ENCODE data around the gene SMC6. TPM values are rescaled to one million over a fixed set of nuclear protein-coding genes. Genes with fewer than 3 reads are reported as not detected.

The SMC6 gene
- total RNA-seq: 29.5 TPM

DNA sequence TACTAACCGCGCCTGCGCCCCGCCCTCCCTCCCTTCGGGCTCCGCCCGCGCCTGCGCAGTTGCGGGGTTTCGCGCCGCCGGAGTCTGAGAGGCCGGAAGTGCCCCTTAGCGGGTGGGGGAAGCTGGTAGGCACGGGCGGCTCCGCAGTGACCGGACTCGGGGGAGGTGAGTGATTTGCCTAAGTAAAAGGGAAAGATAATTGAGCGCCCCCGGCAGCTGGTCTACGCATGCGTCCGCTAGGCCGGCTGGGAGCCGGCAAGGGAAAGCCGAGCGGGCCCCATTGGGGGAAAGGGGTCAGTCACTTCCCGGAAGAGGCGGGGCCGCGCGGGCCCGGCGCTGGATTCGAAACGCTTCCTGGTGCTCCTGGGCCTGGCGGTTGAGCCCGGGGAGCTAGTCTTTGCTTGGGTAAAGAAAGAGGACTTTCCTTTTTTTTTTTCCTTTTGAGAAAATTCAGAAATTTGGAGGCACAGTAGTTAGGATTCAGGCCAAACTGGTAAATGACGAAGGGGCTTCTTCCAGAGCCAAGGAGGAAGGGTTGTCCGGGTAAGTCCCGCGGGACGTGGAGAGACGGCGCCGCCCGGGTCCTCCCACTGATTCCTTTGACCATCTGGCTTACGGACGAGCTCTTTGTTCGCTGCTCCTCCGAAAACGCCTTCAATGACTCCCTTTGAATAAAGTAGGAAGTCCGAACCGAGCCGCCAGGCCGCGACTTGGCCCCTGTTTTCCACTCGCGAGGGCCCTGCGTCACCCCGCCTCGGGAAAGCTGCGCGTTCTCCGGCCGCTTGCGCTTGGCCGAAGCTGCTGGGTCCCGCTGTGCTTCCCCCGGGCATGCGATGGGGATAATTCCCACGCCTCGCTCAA, at the start of gene SMC6, which contains the start of gene GEN1:
Gene SMC6 (minus strand): TSS at position 8 of the 861 bp plus-strand sequence. CDS start 7,864 bp downstream, outside the sequence.
Gene GEN1 (plus strand): TSS at position 336 of the 861 bp plus-strand sequence. CDS start 5,806 bp downstream, outside the sequence.
- peak; percentile 83 for DNase-seq

- no peak for DNase-seq
Observed at GRCh38 chr2:17800693-17801458, 47.3 kb upstream of the SMC6 start.

- DNase-seq: no peak
Observed at GRCh38 chr2:17800219-17800618, 46.6 kb upstream of the SMC6 start.

DNA sequence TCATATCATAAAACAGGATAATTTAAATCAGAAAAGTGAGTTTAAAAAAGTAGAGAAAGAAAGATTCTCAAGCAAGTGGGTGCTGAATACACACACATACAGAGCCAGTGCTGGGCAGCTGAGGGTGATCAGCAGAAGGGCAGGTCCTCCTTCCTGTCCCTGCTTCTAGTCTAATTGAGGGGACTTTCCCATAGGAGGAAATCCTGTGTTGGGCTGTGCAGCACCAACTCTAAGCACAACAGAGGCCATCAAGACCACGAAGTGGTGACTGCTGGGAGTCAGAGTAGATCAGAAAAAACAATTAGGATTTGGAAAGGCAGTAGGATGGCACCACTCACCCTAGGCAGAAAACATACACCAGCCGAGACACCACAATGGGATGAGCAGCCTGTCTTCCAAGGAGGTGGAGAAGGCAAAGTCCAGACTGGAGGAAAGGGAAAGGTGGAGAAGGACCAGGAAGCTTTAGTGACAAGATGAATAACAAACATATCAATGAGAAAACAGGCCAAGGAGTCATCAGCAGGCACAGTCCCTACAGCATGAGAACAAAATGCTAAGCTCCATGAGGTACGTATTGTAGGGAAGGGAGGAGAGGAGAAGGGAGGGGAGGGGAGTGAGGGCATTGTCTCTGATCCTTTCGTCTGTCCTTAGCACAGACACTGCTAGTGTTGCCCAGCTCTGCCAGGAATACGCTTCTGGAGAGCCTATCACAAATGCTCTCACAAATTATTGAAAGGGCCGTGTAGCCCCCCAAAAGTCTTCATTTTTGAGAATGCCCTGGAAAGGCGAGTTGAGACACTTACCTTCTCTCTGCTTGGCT, 45.9 kb upstream of the SMC6 start:
- no peak for DNase-seq

GRCh38 chr2:17798338-17798737, 44.7 kb upstream of the SMC6 start:
- no peak for DNase-seq

- no peak for DNase-seq
Observed at GRCh38 chr2:17795309-17795708, 41.7 kb upstream of the SMC6 start.

GRCh38 chr2:17793803-17794354, 40.3 kb upstream of the SMC6 start:
- DNase-seq: no peak

- no peak for DNase-seq
Observed at GRCh38 chr2:17793296-17793695, 39.7 kb upstream of the SMC6 start.

GRCh38 chr2:17792515-17792914, 38.9 kb upstream of the SMC6 start:
- no peak for DNase-seq

DNA sequence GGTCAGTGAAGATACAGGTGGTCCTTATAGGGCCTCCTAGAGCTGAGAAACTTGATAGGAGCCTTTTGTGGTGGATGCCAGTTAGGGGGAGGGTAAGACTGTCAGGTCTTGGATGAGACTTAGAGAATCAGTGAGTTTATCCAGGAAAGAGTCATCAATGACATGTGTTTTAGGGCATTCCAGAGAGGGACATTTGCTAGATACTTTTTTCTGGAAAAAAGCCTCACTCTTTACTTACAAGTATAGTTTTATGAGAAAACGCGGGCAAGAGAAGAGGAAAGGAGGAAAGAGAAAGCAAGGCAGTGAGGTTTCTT, 38.2 kb upstream of the SMC6 start:
- DNase-seq: no peak

GRCh38 chr2:17791121-17791816, 37.7 kb upstream of the SMC6 start:
- no peak for DNase-seq

DNA sequence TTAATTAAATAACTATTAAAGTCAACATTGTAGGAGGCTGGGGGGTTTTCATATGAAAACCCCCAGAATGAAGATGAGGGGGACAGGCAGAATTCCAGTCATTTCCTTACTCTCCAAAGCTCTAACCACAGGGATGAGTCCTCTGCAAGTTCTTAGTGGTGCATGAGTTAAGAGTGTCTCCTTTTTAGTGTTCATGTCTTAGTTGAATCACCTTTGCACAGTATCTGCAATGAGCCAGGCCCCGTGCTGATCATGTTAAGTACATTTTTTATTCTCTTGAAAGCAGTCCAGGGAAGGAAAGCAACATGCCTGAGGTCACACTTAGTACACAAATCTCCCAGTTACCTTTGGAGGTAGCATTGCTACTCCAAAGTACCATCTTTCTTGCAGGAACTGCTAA, 36.9 kb upstream of the SMC6 start:
- no peak for DNase-seq

GRCh38 chr2:17788773-17789172, 35.2 kb upstream of the SMC6 start:
- DNase-seq: no peak

DNA sequence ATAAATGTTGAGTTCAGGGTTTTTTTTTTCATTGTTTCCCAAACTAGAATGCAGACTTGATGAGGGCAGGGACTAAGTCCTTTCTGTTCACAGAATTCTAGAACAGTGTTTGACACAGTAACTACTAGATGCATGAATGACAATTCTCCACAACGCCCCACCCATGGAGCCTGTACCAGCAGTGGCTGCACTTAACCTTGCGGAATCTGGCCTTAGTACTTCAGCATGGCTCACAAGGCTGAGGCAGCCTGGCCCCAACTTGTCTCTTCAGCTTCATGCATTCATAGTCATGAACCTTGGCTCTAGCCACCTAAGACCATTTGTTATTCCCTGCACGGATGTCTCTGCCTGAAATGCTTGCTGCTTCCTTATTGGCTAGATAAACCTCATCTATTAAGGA, 33.1 kb upstream of the SMC6 start:
- DNase-seq: no peak

DNA sequence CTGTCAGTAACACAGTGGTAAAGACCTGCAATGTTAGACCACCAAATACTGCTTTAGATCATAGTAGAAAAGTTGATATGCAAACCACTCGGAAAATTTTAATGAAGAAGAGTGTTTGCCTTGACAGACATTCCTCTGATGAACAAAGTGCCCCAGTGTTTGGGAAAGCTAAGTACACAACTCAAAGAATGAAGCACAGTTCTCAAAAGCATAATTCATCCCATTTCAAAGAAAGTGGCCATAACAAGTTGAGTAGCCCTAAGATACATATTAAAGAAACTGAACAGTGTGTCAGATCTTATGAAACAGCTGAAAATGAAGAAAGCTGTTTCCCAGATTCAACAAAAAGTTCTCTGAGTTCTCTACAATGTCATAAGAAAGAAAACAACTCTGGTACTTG, 27.9 kb upstream of the SMC6 start:
- no peak for DNase-seq

GRCh38 chr2:17780546-17780945, 26.9 kb upstream of the SMC6 start:
- DNase-seq: no peak

- DNase-seq: no peak
Observed at GRCh38 chr2:17772532-17772931, 18.9 kb upstream of the SMC6 start.

DNA sequence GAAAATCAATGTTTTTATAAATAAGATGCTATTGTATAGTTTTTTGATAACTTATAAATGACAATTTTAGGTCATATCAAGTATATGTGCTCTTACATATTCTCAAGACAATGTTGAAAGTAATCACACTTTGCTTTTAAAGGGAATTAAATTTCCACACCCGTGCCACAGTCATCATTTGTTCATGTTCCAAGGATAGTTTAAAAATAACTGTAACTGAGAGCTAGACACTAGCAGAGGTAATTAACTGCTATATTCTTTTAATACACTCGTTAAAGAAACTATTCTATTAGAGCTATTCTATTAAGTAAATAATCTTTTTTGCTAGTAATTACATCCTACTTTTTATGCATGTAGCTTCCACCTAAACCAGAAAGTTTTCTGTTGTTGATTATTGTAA, 18.3 kb upstream of the SMC6 start:
- DNase-seq: no peak

- DNase-seq: no peak
Observed at GRCh38 chr2:17768894-17769293, 15.3 kb upstream of the SMC6 start.

DNA sequence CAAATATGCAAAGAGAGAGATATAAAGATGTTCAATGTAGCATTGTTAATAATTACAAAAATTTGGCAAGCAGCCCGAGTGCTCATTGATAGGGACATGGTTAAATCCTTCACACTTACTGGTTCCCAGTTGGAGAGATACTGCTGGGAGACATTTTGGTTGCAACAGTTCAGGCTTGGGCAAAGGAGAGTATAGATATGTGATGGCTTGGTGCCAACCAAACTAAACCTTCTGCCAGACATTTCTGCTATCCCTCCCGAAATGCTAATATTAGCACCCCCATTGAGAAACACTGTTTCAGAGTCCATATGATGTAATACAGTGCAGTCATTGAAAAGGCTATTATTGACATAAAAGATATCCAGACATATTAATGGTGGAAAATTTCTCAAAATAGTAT, 11.8 kb upstream of the SMC6 start:
- DNase-seq: no peak

- no peak for DNase-seq
Observed at GRCh38 chr2:17763641-17764333, 10.2 kb upstream of the SMC6 start.

Measured in occipital lobe (tissue), 2 donors.